ENCODE measurements around the gene LRP5. TPM values are rescaled to one million over a fixed set of nuclear protein-coding genes. Genes with fewer than 3 reads are reported as not detected.

LRP5 gene
- total and polyA plus RNA-seq, 2 donors = 10.1 to 22.1 TPM

DNA sequence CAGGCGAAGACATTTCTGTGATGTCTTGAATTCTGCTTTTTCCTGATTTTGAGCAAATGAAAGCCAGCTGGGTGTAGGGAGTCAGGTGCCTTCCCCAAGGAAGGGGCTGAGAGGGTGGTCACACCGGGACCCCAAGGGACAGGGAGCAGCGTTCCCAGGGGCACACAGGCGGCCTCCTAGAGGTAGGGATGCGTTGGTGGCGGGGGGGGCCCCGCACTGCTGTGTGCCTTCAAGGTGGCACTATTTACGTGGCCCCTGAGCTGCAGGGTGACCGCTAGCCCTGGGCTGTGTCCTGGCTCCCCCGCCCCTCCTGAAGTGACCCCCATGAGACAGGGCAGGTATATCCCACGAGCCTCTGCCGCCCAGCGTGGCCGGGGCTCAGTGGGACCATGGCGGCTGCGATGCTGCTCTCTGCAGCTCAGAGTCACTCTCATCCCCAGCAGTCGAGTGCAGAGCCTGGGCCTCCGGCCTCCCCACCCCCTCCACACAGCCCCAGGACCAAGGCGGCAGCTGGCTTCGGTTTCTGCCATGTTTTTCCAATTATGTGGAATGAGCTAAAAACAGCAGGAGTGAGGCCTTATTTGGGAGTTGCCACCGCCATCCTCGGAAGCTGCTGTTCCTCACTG, 60.9 kb downstream of the LRP5 start:
- no peaks in the 10 kb centered on the region for H3K27me3 ChIP-seq (ENCODE audit: control insufficient read depth in 2 of 2, insufficient read depth in 1 of 2, low read length in 1 of 2)
- no peak for DNase-seq (ENCODE audit: low read depth in 6 of 9, low spot score in 9 of 9)
- no peak overlapping the region for H3K4me3 ChIP-seq (ENCODE audit: low read length in 2 of 2)
- peaks cover 4 to 12% of the 10 kb centered on the region in 2 donors for H3K36me3 ChIP-seq (ENCODE audit: control insufficient read depth in 2 of 2, insufficient read depth in 2 of 2, low read length in 1 of 2)
- no peak overlapping the region for H3K27ac ChIP-seq (ENCODE audit: low read depth in 1 of 2, low read length in 1 of 2)
- WGBS = 91% methylated on average over 22 of the region's 22 CpGs
- peaks cover 0 to 12% of the 10 kb centered on the region in 2 donors for H3K4me1 ChIP-seq (ENCODE audit: control insufficient read depth in 2 of 2, insufficient read depth in 2 of 2, low read length in 2 of 2)
- no peaks in the 10 kb centered on the region for H3K9me3 ChIP-seq (ENCODE audit: control insufficient read depth in 2 of 2, insufficient read depth in 1 of 2, low read length in 1 of 2)

DNA sequence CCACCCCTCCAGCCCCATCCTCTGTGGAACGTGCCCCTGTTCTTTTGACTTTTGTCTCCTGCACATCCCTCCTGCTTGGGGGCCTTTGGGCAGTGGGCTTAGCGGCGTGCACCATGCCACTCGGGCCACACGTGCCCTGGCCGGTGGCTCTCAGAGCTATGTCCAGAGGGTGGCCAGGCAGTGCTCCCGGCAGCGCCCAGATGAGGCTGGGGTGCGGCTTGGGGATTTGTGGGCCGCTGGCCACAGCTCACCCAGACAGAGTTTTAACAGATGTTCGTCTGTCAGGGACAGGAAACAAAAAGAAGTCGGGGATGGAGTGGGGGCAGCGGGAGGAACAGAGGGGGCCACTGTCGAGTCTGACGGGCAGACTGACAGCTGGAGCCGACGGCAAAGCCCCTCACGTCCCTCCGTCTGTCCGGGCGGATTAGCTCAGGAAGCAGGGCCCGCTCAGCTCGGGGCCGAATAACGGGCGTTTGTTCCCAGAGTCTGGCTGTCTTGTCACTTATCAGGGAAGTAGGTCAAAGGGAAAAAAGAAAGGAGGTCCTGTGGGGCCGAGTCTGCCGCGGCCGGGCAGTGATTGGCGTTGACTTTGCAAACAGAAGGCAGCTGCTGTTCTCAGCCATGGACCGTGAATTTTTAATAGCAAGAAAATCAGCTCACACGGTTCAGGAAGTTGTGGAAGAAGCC, 61.6 kb downstream of the LRP5 start:
- Histone ChIP-seq H3K9me3 (ENCODE audit: control insufficient read depth in 2 of 2, insufficient read depth in 1 of 2, low read length in 1 of 2) (no peaks in the 10 kb centered on the region), H3K27ac (ENCODE audit: low read depth in 1 of 2, low read length in 1 of 2) (no peak overlapping the region), H3K36me3 (ENCODE audit: control insufficient read depth in 2 of 2, insufficient read depth in 2 of 2, low read length in 1 of 2) (peaks cover 4 to 12% of the 10 kb centered on the region in 2 donors), H3K4me1 (ENCODE audit: control insufficient read depth in 2 of 2, insufficient read depth in 2 of 2, low read length in 2 of 2) (peaks cover 0 to 12% of the 10 kb centered on the region in 2 donors), H3K27me3 (ENCODE audit: control insufficient read depth in 2 of 2, insufficient read depth in 1 of 2, low read length in 1 of 2) (no peaks in the 10 kb centered on the region), H3K4me3 (ENCODE audit: low read length in 2 of 2) (no peak overlapping the region)
- no peak for DNase-seq (ENCODE audit: low read depth in 6 of 9, low spot score in 9 of 9)
- WGBS = 54% methylated on average over 33 of the region's 33 CpGs

DNA sequence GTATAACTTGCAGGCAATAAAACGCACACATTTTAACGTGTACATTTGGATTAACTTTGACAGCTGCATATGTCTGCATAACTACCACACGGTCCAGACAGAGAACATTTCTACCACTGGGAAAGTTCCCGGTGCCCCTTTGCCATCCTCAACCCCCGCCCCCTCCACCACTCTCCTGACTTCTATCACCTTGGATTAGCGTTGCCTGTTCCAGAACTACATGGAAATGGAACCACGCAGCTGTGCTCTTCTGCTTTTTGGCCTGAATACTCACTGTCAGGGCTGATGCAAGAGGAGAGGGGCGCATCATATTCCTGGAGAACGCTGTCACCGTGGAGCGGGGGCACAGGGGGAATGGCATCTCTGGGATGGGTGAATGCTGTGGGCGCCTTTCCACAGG, 62.1 kb downstream of the LRP5 start:
- H3K27me3 ChIP-seq (ENCODE audit: control insufficient read depth in 2 of 2, insufficient read depth in 1 of 2, low read length in 1 of 2) = no peaks in the 10 kb centered on the region
- no peaks in the 10 kb centered on the region for H3K9me3 ChIP-seq (ENCODE audit: control insufficient read depth in 2 of 2, insufficient read depth in 1 of 2, low read length in 1 of 2)
- no peak overlapping the region for H3K4me3 ChIP-seq (ENCODE audit: low read length in 2 of 2)
- DNase-seq (ENCODE audit: low read depth in 6 of 9, low spot score in 9 of 9) = no peak
- peaks cover 4 to 12% of the 10 kb centered on the region in 2 donors for H3K36me3 ChIP-seq (ENCODE audit: control insufficient read depth in 2 of 2, insufficient read depth in 2 of 2, low read length in 1 of 2)
- WGBS = 80% methylated on average over 12 of the region's 12 CpGs
- H3K4me1 ChIP-seq (ENCODE audit: control insufficient read depth in 2 of 2, insufficient read depth in 2 of 2, low read length in 2 of 2) = peaks cover 0 to 12% of the 10 kb centered on the region in 2 donors
- no peak overlapping the region for H3K27ac ChIP-seq (ENCODE audit: low read depth in 1 of 2, low read length in 1 of 2)

DNA sequence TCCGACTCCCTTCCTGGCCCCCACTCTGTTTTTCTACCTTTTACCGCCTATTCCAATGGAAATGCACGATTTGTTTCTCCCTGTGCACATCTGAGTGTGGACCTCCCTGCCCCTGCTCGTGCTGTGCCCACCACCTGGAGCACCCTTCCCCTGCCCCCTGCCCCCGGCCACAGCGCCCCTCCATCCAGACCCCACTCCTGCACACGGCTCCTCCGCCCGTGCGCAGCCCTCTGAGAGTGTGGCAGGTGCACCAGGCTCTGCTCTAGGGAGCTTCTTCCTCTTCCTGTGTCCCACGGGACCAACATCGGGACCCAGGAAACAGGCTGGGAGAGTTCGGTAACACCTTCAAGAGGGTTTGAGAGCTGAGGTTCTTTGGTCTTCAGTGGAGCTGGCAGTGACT, 62.9 kb downstream of the LRP5 start:
- 93% methylated on average over 13 of the region's 13 CpGs for WGBS
- no peaks in the 10 kb centered on the region for H3K9me3 ChIP-seq (ENCODE audit: control insufficient read depth in 2 of 2, insufficient read depth in 1 of 2, low read length in 1 of 2)
- H3K27ac ChIP-seq (ENCODE audit: low read depth in 1 of 2, low read length in 1 of 2) = no peak overlapping the region
- H3K4me3 ChIP-seq (ENCODE audit: low read length in 2 of 2) = no peak overlapping the region
- no peak for DNase-seq (ENCODE audit: low read depth in 6 of 9, low spot score in 9 of 9)
- peaks cover 0 to 11% of the 10 kb centered on the region in 2 donors for H3K4me1 ChIP-seq (ENCODE audit: control insufficient read depth in 2 of 2, insufficient read depth in 2 of 2, low read length in 2 of 2)
- no peaks in the 10 kb centered on the region for H3K27me3 ChIP-seq (ENCODE audit: control insufficient read depth in 2 of 2, insufficient read depth in 1 of 2, low read length in 1 of 2)
- H3K36me3 ChIP-seq (ENCODE audit: control insufficient read depth in 2 of 2, insufficient read depth in 2 of 2, low read length in 1 of 2) = peaks cover 4 to 12% of the 10 kb centered on the region in 2 donors

DNA sequence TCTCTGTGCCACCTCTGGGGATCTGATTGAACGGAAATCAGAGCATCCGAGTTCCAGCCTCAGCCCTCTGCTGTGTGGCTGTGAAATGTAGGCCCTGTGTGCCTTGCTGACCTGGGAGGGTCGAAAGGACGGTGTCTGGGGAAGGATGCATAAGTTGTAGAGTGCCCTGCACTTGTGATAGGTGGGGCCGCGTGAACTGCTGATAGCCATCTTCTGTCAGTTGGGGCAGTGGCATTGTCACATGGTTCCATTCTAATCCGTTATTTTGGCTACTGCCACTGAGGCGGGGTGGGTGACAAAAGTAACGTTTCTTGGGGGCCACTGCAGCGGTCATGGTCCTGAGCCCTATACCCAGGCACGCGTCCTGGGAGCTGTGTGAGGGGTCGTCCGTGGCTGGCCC, 63.4 kb downstream of the LRP5 start:
- Histone ChIP-seq H3K9me3 (ENCODE audit: control insufficient read depth in 2 of 2, insufficient read depth in 1 of 2, low read length in 1 of 2) (no peaks in the 10 kb centered on the region), H3K27me3 (ENCODE audit: control insufficient read depth in 2 of 2, insufficient read depth in 1 of 2, low read length in 1 of 2) (no peaks in the 10 kb centered on the region), H3K36me3 (ENCODE audit: control insufficient read depth in 2 of 2, insufficient read depth in 2 of 2, low read length in 1 of 2) (peaks cover 4 to 12% of the 10 kb centered on the region in 2 donors), H3K4me3 (ENCODE audit: low read length in 2 of 2) (no peak overlapping the region), H3K4me1 (ENCODE audit: control insufficient read depth in 2 of 2, insufficient read depth in 2 of 2, low read length in 2 of 2) (peaks cover 0 to 12% of the 10 kb centered on the region in 2 donors), H3K27ac (ENCODE audit: low read depth in 1 of 2, low read length in 1 of 2) (no peak overlapping the region)
- WGBS = 97% methylated on average over 14 of the region's 14 CpGs
- DNase-seq (ENCODE audit: low read depth in 6 of 9, low spot score in 9 of 9) = no peak

DNA sequence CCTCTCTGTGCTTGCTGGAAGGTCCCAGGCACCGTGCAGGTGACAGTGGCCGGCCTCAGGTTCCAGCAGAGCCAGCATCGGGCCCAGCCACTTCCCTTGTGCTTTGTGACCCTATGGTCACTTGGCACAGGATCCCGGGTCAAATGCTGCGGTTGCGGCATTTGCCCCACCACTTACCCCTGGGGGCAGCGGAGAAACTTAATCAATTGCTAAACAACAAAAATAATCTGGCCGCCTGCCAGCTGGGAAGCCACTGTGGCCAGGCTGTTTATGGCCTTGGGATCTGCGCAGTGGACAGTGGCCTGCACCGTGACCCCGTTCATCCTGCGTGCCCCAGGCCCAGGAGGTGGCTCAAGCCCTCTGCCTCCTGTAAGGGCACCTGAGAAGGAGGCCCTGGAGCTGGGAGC, 65.0 kb downstream of the LRP5 start:
- H3K4me3 ChIP-seq (ENCODE audit: low read length in 2 of 2) = no peak overlapping the region
- WGBS = 93% methylated on average over 12 of the region's 12 CpGs
- no peak for DNase-seq (ENCODE audit: low read depth in 6 of 9, low spot score in 9 of 9)
- H3K4me1 ChIP-seq (ENCODE audit: control insufficient read depth in 2 of 2, insufficient read depth in 2 of 2, low read length in 2 of 2) = peaks cover 0 to 19% of the 10 kb centered on the region in 2 donors
- no peak overlapping the region for H3K27ac ChIP-seq (ENCODE audit: low read depth in 1 of 2, low read length in 1 of 2)
- no peaks in the 10 kb centered on the region for H3K27me3 ChIP-seq (ENCODE audit: control insufficient read depth in 2 of 2, insufficient read depth in 1 of 2, low read length in 1 of 2)
- no peaks in the 10 kb centered on the region for H3K9me3 ChIP-seq (ENCODE audit: control insufficient read depth in 2 of 2, insufficient read depth in 1 of 2, low read length in 1 of 2)
- peaks cover 4 to 10% of the 10 kb centered on the region in 2 donors for H3K36me3 ChIP-seq (ENCODE audit: control insufficient read depth in 2 of 2, insufficient read depth in 2 of 2, low read length in 1 of 2)

DNA sequence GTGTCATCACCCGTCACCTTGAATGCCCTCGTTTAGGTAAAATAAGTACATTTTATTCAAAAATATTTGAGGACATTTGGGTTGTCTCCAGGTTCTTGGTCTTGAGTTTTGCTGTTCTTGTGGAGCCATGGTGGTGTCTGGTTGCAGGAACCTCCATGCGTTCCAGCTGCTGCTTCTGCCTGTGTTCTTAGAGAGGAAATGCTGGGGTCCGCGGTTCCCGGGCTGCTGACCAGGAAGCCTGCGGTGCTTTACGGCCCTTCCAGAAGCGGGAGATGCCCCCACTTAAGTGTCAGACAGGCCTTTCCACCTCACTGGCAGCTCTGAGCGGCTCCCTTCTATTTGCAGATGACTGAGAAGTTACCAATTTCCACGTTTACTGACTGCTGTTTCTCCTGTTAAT, 66.8 kb downstream of the LRP5 start:
- no peak overlapping the region for H3K4me3 ChIP-seq (ENCODE audit: low read length in 2 of 2)
- H3K27me3 ChIP-seq (ENCODE audit: control insufficient read depth in 2 of 2, insufficient read depth in 1 of 2, low read length in 1 of 2) = no peaks in the 10 kb centered on the region
- WGBS = 74% methylated on average over 11 of the region's 11 CpGs
- H3K9me3 ChIP-seq (ENCODE audit: control insufficient read depth in 2 of 2, insufficient read depth in 1 of 2, low read length in 1 of 2) = no peaks in the 10 kb centered on the region
- DNase-seq (ENCODE audit: low read depth in 6 of 9, low spot score in 9 of 9) = no peak
- H3K27ac ChIP-seq (ENCODE audit: low read depth in 1 of 2, low read length in 1 of 2) = no peak overlapping the region
- H3K36me3 ChIP-seq (ENCODE audit: control insufficient read depth in 2 of 2, insufficient read depth in 2 of 2, low read length in 1 of 2) = peaks cover 4 to 7% of the 10 kb centered on the region in 2 donors
- peaks cover 0 to 21% of the 10 kb centered on the region in 2 donors for H3K4me1 ChIP-seq (ENCODE audit: control insufficient read depth in 2 of 2, insufficient read depth in 2 of 2, low read length in 2 of 2)

DNA sequence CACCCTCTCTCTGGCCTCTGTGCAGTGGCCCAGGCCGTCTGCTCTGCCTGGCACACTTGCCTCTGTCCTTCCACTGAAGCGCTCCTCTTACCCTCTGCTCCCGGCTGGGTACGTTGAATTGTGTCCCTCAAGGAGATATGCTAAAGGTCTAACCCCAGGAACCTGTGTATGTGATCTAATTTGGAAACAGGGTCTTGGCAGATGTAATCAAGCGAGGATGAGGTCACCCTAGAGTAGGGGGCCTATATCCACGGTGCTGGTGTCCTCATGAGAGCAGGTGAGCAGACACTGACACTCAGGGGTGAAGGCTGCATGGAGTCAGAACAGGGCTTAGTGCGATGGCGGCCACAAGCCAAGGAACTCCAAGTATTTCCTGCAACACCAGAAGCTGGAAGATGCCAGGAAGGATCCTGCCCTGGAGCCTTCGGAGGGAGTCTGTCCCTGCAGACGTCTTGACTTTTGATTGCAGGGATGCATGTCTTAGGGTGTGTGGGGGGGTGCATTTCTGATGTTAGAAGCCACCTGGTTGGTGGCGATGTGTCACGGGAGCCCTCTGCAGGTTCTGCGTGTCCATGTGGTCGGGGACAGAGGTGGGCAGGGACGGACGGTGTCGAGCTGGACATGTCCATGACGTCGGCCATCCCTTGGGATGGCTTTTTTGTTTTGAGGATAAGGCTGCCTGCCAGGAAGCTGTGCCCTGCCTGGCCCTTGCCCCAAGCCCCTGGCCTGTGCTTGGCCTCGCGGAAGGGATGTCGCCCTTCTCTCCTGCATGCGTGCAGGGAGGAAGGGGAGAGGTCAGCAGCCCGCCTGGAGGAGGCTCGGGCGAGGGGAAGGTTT, 68.6 kb downstream of the LRP5 start:
- Histone ChIP-seq H3K27me3 (ENCODE audit: control insufficient read depth in 2 of 2, insufficient read depth in 1 of 2, low read length in 1 of 2) (no peaks in the 10 kb centered on the region), H3K9me3 (ENCODE audit: control insufficient read depth in 2 of 2, insufficient read depth in 1 of 2, low read length in 1 of 2) (no peaks in the 10 kb centered on the region), H3K36me3 (ENCODE audit: control insufficient read depth in 2 of 2, insufficient read depth in 2 of 2, low read length in 1 of 2) (peaks cover 2 to 5% of the 10 kb centered on the region in 2 donors), H3K27ac (ENCODE audit: low read depth in 1 of 2, low read length in 1 of 2) (no peak overlapping the region), H3K4me1 (ENCODE audit: control insufficient read depth in 2 of 2, insufficient read depth in 2 of 2, low read length in 2 of 2) (peaks cover 0 to 20% of the 10 kb centered on the region in 2 donors), H3K4me3 (ENCODE audit: low read length in 2 of 2) (no peak overlapping the region)
- WGBS = 89% methylated on average over 26 of the region's 26 CpGs
- DNase-seq (ENCODE audit: low read depth in 6 of 9, low spot score in 9 of 9) = no peak

DNA sequence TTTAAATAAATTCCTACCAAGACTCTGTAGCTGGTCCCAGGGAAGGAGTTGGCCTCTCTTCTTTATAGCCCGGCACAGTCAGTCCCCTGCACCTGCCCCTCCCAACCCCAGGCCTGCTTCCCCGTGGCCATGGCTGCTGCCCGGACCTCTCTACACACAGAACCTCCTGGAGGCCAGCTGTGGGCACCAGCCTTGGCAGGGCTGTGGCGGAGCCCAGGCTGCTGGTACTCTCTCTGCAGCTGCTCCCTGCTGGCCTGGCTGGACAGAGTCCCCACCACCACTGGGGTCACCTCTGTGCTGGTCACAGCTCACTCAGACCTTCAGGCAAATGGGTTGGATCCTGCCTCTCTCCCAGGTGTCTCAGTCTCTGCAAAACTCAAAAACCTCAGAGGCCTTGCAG, 69.3 kb downstream of the LRP5 start:
- Histone ChIP-seq H3K27ac (ENCODE audit: low read depth in 1 of 2, low read length in 1 of 2) (no peak overlapping the region), H3K4me1 (ENCODE audit: control insufficient read depth in 2 of 2, insufficient read depth in 2 of 2, low read length in 2 of 2) (peaks cover 0 to 20% of the 10 kb centered on the region in 2 donors), H3K9me3 (ENCODE audit: control insufficient read depth in 2 of 2, insufficient read depth in 1 of 2, low read length in 1 of 2) (peaks cover 0 to 3% of the 10 kb centered on the region in 2 donors), H3K27me3 (ENCODE audit: control insufficient read depth in 2 of 2, insufficient read depth in 1 of 2, low read length in 1 of 2) (no peaks in the 10 kb centered on the region), H3K4me3 (ENCODE audit: low read length in 2 of 2) (no peak overlapping the region), H3K36me3 (ENCODE audit: control insufficient read depth in 2 of 2, insufficient read depth in 2 of 2, low read length in 1 of 2) (peaks cover 9 to 12% of the 10 kb centered on the region in 2 donors)
- DNase-seq (ENCODE audit: low read depth in 6 of 9, low spot score in 9 of 9) = no peak
- 84% methylated on average over 4 of the region's 4 CpGs for WGBS
